K562 (cell line): Measurements from ENCODE around the gene SPPL3. TPM values are rescaled to one million over a fixed set of nuclear protein-coding genes. Genes with fewer than 3 reads are reported as not detected.

ENCODE experiments used
- ATAC-seq: fragments of 200-7000 bp; cut with Tn5 transposase; 3 replicates; pipeline ENCODE4 v1.9.1; 2020; ENCODE audit warnings: moderate library complexity
- BruUV-seq: library from RNA; stranded (reverse); fragments of 400-500 nt; replicated peaks from 2 replicates; lab custom pipeline; 2021; lab: Mats Ljungman, UMichigan
- CTCF ChIA-PET: fragments of 300-600 bp; formaldehyde crosslinking; extraction: SDS; loops from one replicate; lab custom pipeline; 2021; ENCODE audit warnings: low intra/inter-chr PET ratio; lab: Yijun Ruan, JAX
- POLR2A ChIA-PET: fragments of 300-600, 350-650 bp; sonication (Branson Sonifier 250); formaldehyde crosslinking; extraction: SDS; loops from one replicate; lab custom pipeline; 2021; ENCODE audit warnings: antibody characterized with exemption, inconsistent platforms; lab: Yijun Ruan, JAX
- DNase-seq, 4 experiments: peaks; one replicate each; pipeline versions ENCODE4 v3.0.0 to v3.0.0-alpha.2; 2011 to 2018; ENCODE audit warnings: low spot score in 3 of 4, mixed read lengths in 3 of 4; ENCODE audit errors: extremely low read depth in 1 of 4
- FAIRE-seq: peaks from 2 replicates; lab custom pipeline; 2011; peaks lifted over from hg19 to GRCh38; lab: Jason Lieb, UNC
- H2AFZ ChIP-seq: 2 replicates; pipeline ENCODE4 v1.6.0; 2011; ENCODE audit warnings: low read depth, low read length, control low read depth, inconsistent platforms
- H3K27ac ChIP-seq: fragments of 200-600 bp; 3 replicates; pipeline ENCODE4 v1.8.0; 2011; ENCODE audit warnings: low read depth, mild to moderate bottlenecking, control low read depth, inconsistent platforms, low read length, moderate library complexity, mixed read lengths; ENCODE audit errors: extremely low read depth
- H3K27me3 ChIP-seq, 2 experiments: fragments of 300-600 bp in 1 of 2; 2 replicates in 1 of 2; 3 replicates in 1 of 2; pipeline versions ENCODE4 v1.6.0 to v1.8.0; 2011; ENCODE audit warnings: inconsistent platforms in 2 of 2, low read length in 2 of 2, mild to moderate bottlenecking in 1 of 2, mixed read lengths in 1 of 2, moderate library complexity in 1 of 2; ENCODE audit not compliant: control insufficient read depth in 2 of 2, insufficient read depth in 2 of 2
- H3K36me3 ChIP-seq: fragments of 300-600 bp; 3 replicates; pipeline ENCODE4 v1.8.0; 2011; ENCODE audit warnings: mild to moderate bottlenecking, low read length, inconsistent platforms; ENCODE audit not compliant: control insufficient read depth, insufficient read depth
- H3K4me1 ChIP-seq, 2 experiments: fragments of 200-600 bp in 1 of 2; replicated peaks in 1 of 2; 2 replicates in 1 of 2; 3 replicates in 1 of 2; pipeline versions ENCODE4 v1.5.1 to v1.8.0; 2011; ENCODE audit warnings: inconsistent platforms in 2 of 2, low read length in 2 of 2, mild to moderate bottlenecking in 1 of 2, mixed read lengths in 1 of 2, moderate library complexity in 1 of 2; ENCODE audit not compliant: control insufficient read depth in 2 of 2, insufficient read depth in 2 of 2
- H3K4me2 ChIP-seq: 2 replicates; pipeline ENCODE4 v1.6.1; 2011; ENCODE audit warnings: low read length, control low read depth, inconsistent platforms, mixed read lengths; ENCODE audit not compliant: insufficient read depth
- H3K4me3 ChIP-seq: fragments of 200-600 bp; sonication (generic), shearing (Covaris generic); 2 replicates; pipeline ENCODE4 v1.5.1; 2016; ENCODE audit warnings: control low read depth, inconsistent platforms
- H3K79me2 ChIP-seq: fragments of 200-600 bp; 3 replicates; pipeline ENCODE4 v1.8.0; 2011; ENCODE audit warnings: low read length, inconsistent platforms; ENCODE audit not compliant: control insufficient read depth, insufficient read depth
- H3K9ac ChIP-seq, 2 experiments: 2 replicates each; pipeline versions ENCODE4 v1.6.0 to v1.6.1; 2011; ENCODE audit warnings: low read depth in 2 of 2, low read length in 2 of 2, control low read depth in 1 of 2, inconsistent platforms in 1 of 2, mild to moderate bottlenecking in 1 of 2, mixed read lengths in 1 of 2; ENCODE audit not compliant: insufficient read depth in 1 of 2
- H3K9me1 ChIP-seq: one replicate; pipeline ENCODE4 v1.6.0; 2011; ENCODE audit warnings: inconsistent platforms, mild to moderate bottlenecking, low read length, moderate library complexity; ENCODE audit not compliant: control insufficient read depth, insufficient read depth
- H3K9me3 ChIP-seq: replicated peaks from 2 replicates; pipeline ENCODE4 v1.5.1; 2011; ENCODE audit warnings: low read depth, low read length, inconsistent platforms; ENCODE audit not compliant: control insufficient read depth, insufficient read depth
- H4K20me1 ChIP-seq: replicated peaks from 2 replicates; pipeline ENCODE4 v1.6.1; 2011; ENCODE audit warnings: low read length, inconsistent platforms, mixed read lengths; ENCODE audit not compliant: control insufficient read depth, insufficient read depth
- C11orf30 ChIP-seq: fragments of 450-650 bp; IDR thresholded peaks from 2 replicates; pipeline ENCODE4 v1.6.1; 2016; ENCODE audit warnings: low read depth, mild to moderate bottlenecking
- KLF6 ChIP-seq: fragments of 250-450 bp; sonication (Bioruptor Pico); IDR thresholded peaks from 2 replicates; pipeline ENCODE4 v1.4.0; 2020; ENCODE audit warnings: mild to moderate bottlenecking, moderate library complexity, borderline replicate concordance
- MAFF ChIP-seq: IDR thresholded peaks from 2 replicates; pipeline ENCODE4 v1.6.1; 2012; ENCODE audit warnings: low read length, improper control_type of control experiment
- MAFG ChIP-seq: fragments of 450-650 bp; conservative IDR thresholded peaks from 2 replicates; pipeline ENCODE4 v1.6.1; 2016; ENCODE audit warnings: missing genetic modification characterization, missing compliant biosample characterization
- MAFK ChIP-seq: IDR thresholded peaks from 2 replicates; pipeline ENCODE4 v1.6.1; 2011; ENCODE audit warnings: low read length, improper control_type of control experiment
- ZBTB9 ChIP-seq: fragments of 450-650 bp; formaldehyde crosslinking; IDR thresholded peaks from 2 replicates; pipeline ENCODE4 v1.4.0; 2020; ENCODE audit warnings: mild to moderate bottlenecking, moderate library complexity
- ZFP91 ChIP-seq: sonication (generic); formaldehyde crosslinking; IDR thresholded peaks from 2 replicates; pipeline ENCODE4 v1.8.0; 2022; ENCODE audit warnings: mild to moderate bottlenecking, missing genetic modification reagents
- ZNF316 ChIP-seq: fragments of 450-650 bp; IDR thresholded peaks from 2 replicates; pipeline ENCODE4 v1.6.1; 2016
- whole genome bisulfite sequencing: fragments of 100-300 bp; shearing (Covaris generic); methylation state at CpG from one replicate; pipeline ENCODE4 v1.1.6; 2016; ENCODE audit warnings: low coverage, mixed read lengths; ENCODE audit not compliant: insufficient coverage; ENCODE audit errors: missing lambda C conversion rate; 5-methylcytosine and 5-hydroxymethylcytosine counted together
- in situ Hi-C: fragments of 300-500 bp; cut with MboI; formaldehyde crosslinking; loops from 4 replicates; pipeline ENCODE4 v1.15.0; 2018; ENCODE audit warnings: inconsistent platforms, mixed read lengths
- intact Hi-C: fragments of 100-400 bp; cut with micrococcal nuclease; formaldehyde crosslinking; loops from 2 replicates; pipeline ENCODE4 v1.14.2; 2022
- polyA plus RNA-seq, 8 experiments: library from polyadenylated mRNA; depleted of rRNA in 4 of 8; stranded (reverse) in 5 of 8; unstranded in 3 of 8; fragments of >200 nt; fragmentation: Nextera tagmentation in 2 of 8; fragmentation: Illumina TruSeq in 1 of 8; extraction: Ambion mirVana in 2 of 8; extraction: Trizol in 1 of 8; gene quantifications; 2 replicates each; pipeline versions ENCODE4 v1.2.1 to v1.2.3, GENCODE V29; 2011 to 2014; ENCODE audit warnings: inconsistent platforms in 1 of 8, missing spikeins in 1 of 8
- total RNA-seq, 7 experiments: library from RNA; depleted of rRNA in 6 of 7; stranded (reverse); fragments of >200 nt in 6 of 7; fragmentation: Illumina TruSeq in 2 of 7; extraction: Trizol in 2 of 7; gene quantifications; 2 replicates each; pipeline versions ENCODE4 v1.2.1 to v1.2.3, GENCODE V29; 2011 to 2021; ENCODE audit warnings: low replicate concordance in 1 of 7
- TF ChIP-seq, protein P1 (sequence below): fragments of 450-650 bp; IDR thresholded peaks from 2 replicates; pipeline ENCODE4 v1.6.1; 2018; ENCODE audit warnings: mild to moderate bottlenecking, low read depth; ENCODE audit not compliant: partially characterized antibody

The SPPL3 gene
- total and polyA plus RNA-seq, 9 of the 15 experiments (the other 6 are each of a cell fraction or from before 2014, with no cell fraction given), result 2.9 to 32.1 (median 7.1) TPM

DNA sequence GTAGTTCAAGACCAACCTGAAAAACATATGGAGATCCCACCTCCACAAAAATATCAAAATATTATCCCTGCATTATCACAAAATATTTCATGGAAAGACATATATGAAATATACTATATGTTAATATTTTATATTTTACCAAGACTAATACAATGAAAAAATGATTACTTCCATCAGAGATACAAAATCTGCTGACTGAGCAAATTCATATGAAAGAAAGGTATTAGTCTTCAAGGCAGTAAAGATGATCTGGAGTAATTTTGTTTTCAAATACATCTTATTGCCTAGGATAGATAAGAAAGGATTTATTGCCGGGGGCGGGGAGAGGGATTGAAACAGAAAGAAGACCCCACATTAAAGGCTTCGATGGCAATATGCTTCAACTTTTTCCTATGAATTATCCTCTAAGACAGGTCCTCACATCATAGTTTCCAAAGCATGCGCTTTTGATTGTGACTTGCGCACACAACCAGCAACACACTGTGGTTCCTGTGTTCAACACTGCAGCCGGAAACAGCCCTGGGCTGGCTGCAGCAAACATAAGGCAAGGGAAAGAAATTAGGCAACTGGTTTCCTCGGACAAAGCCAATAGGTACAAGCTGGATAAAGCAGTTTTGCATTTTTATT, 83.2 kb downstream of the SPPL3 start:
- Histone ChIP-seq H3K27ac (no peak overlapping the region), H3K4me3 (no peak overlapping the region), H3K9me3 (no peaks in the 10 kb centered on the region), H3K9ac (no peak overlapping the region), H3K4me1 (peaks cover 0 to 3% of the 10 kb centered on the region in 2 experiments; a peak in 1 of 5 replicates), H3K9me1 (no peaks in the 10 kb centered on the region), H3K79me2 (peaks cover 29% of the 10 kb centered on the region), H3K36me3 (no peaks in the 10 kb centered on the region), H3K4me2 (no peak overlapping the region), H2AFZ (no peak overlapping the region), H4K20me1 (peaks cover 4% of the 10 kb centered on the region; the same call in 1 of the 2 replicates), H3K27me3 (no peaks in the 10 kb centered on the region)
- peak; percentile 95 for TF ChIP-seq MAFG (tag)
- no peak for TF ChIP-seq KLF6 (CRISPR knock-in tag)
- peak; percentile 97 for TF ChIP-seq ZNF316
- TF ChIP-seq, protein P1, sequence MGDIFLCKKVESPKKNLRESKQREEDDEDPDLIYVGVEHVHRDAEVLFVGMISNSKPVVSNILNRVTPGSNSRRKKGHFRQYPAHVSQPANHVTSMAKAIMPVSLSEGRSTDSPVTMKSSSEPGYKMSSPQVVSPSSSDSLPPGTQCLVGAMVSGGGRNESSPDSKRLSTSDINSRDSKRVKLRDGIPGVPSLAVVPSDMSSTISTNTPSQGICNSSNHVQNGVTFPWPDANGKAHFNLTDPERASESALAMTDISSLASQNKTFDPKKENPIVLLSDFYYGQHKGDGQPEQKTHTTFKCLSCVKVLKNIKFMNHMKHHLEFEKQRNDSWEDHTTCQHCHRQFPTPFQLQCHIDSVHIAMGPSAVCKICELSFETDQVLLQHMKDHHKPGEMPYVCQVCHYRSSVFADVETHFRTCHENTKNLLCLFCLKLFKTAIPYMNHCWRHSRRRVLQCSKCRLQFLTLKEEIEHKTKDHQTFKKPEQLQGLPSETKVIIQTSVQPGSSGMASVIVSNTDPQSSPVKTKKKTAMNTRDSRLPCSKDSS, result no peak
- peak; percentile 99 for TF ChIP-seq MAFK
- no peak for TF ChIP-seq ZFP91 (CRISPR knock-in tag)
- no peak for TF ChIP-seq ZBTB9 (CRISPR knock-in tag)
- peak; percentile 94 for TF ChIP-seq C11orf30
- peak; percentile 98 for TF ChIP-seq MAFF
- 85% methylated on average over 7 of the region's 7 CpGs for WGBS
- intact Hi-C loops, result no loop called here
- FAIRE-seq (no peak), ATAC-seq (no peak), DNase-seq (no peak)
- ChIA-PET POLR2A (no interaction called here), CTCF (no interaction called here)
- in situ Hi-C loops, result no loop called here
- BruUV-seq, result no TSS peak
